Smooth muscle cell (in vitro differentiated cells): ENCODE results near the gene FAM20C. TPM values are rescaled to one million over a fixed set of nuclear protein-coding genes. Genes with fewer than 3 reads are reported as not detected.
A peak's percentile ranks its signal among the peaks of the same experiment; 100 is the strongest.

Source experiments
- DNase-seq: peaks from one replicate; lab custom pipeline; 2025; ENCODE audit not compliant: unreplicated experiment; lab: John Stamatoyannopoulos, UW
- H2AFZ ChIP-seq: fragments of 200-600 bp; sonication (generic); 2 replicates; pipeline ENCODE4 v1.6.0; 2016; ENCODE audit warnings: antibody characterized with exemption, low read depth, mild to moderate bottlenecking
- H3F3A ChIP-seq: fragments of 200-600 bp; sonication (generic); 2 replicates; pipeline ENCODE4 v1.6.0; 2017; ENCODE audit warnings: antibody characterized with exemption, low read depth
- H3K27ac ChIP-seq: fragments of 200-600 bp; sonication (generic); 2 replicates; pipeline ENCODE4 v1.5.1; 2016; ENCODE audit warnings: low read depth, mild to moderate bottlenecking
- H3K27me3 ChIP-seq: fragments of 200-600 bp; sonication (generic); 2 replicates; pipeline ENCODE4 v1.6.1; 2016; ENCODE audit warnings: low read depth, mild to moderate bottlenecking
- H3K36me3 ChIP-seq: fragments of 200-600 bp; sonication (generic); 2 replicates; pipeline ENCODE4 v1.5.1; 2016; ENCODE audit warnings: low read depth
- H3K4me1 ChIP-seq: fragments of 200-600 bp; sonication (generic); 2 replicates; pipeline ENCODE4 v1.5.1; 2016; ENCODE audit warnings: low read depth
- H3K4me2 ChIP-seq: fragments of 200-600 bp; sonication (generic); 2 replicates; pipeline ENCODE4 v1.6.0; 2016; ENCODE audit warnings: mild to moderate bottlenecking
- H3K4me3 ChIP-seq: fragments of 200-600 bp; sonication (generic); 2 replicates; pipeline ENCODE4 v1.5.1; 2016; ENCODE audit warnings: mild to moderate bottlenecking
- H3K79me2 ChIP-seq: fragments of 200-600 bp; sonication (generic); 2 replicates; pipeline ENCODE4 v1.6.0; 2016; ENCODE audit warnings: low read depth, mild to moderate bottlenecking
- H3K9ac ChIP-seq: fragments of 200-600 bp; sonication (generic); 2 replicates; pipeline ENCODE4 v1.6.0; 2016; ENCODE audit warnings: low read depth
- H3K9me3 ChIP-seq: fragments of 200-600 bp; sonication (generic); replicated peaks from 2 replicates; pipeline ENCODE4 v1.5.1; 2016; ENCODE audit warnings: low read depth
- H4K20me1 ChIP-seq: fragments of 200-600 bp; sonication (generic); 2 replicates; pipeline ENCODE4 v1.6.0; 2016; ENCODE audit warnings: low read depth
- WGBS: methylation state at CpG from one replicate; pipeline ENCODE4 v1.1.7; 2016; ENCODE audit warnings: low lambda C conversion rate; 5-methylcytosine and 5-hydroxymethylcytosine counted together
- polyA plus RNA-seq: library from polyadenylated mRNA; unstranded; fragments of >200 nt; fragmentation: Nextera tagmentation; extraction: Ambion mirVana; gene quantifications from 2 replicates; pipeline ENCODE4 v1.2.1, GENCODE V29; 2016
- total RNA-seq: library from RNA; depleted of rRNA; stranded (reverse); fragments of >200 nt; gene quantifications from 2 replicates; pipeline ENCODE4 v1.2.3, GENCODE V29; 2014
- TF ChIP-seq, protein P1 (sequence below): fragments of 200-600 bp; sonication (generic); IDR thresholded peaks from 2 replicates; pipeline ENCODE4 v1.5.1; 2017; ENCODE audit warnings: borderline replicate concordance, mild to moderate bottlenecking, antibody characterized with exemption; ENCODE audit not compliant: insufficient read depth, poor library complexity, severe bottlenecking

The FAM20C gene
- total and polyA plus RNA-seq, 2 experiments from 2014 or later = 5.6 to 6.2 TPM

DNA sequence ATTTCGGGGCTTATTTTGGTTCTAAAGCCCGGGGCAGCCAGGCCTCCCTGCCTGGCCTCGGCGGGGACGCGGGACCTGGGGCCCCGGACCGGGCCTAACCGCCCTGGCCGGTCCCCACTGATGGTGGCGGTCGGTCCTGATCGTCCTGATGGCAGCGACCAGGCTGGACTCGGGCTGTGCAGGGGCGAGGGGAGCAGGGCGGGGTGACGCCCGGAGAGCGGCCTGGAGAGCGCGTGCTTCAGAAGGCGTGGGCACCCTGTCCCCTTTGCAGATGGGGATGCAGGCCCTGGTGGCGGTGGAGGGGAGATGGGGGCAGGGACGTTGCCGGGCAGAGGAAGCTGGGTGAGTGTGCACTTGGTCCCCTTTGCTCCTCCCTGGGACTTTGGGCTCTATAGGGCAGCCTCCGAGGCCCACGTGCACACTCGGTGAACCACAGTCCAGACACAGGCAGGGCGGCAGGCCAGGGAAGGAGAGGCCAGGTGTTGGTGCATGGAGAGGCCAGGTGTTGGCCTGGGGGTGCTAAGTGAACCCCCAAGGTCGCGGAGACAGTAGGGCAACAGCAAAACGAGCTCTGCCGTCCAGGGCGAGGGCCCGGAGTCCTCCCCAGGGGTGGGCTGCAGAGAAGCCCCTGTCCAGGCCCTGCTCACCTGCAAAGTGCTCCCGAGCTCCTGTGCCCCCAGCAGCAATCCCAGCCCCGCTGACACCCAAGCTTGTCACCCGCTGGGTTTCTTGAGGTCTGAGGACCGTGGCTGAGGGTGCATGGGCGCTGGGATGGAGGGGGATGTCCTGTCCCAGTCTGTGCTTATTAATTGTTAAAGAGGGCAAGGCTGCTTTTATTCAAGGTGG lies 42.4 kb upstream of the FAM20C start:
- no peak for DNase-seq
- peaks cover 7% of the 10 kb centered on the region for H3K4me1 ChIP-seq
- peak overlapping the region; percentile 62 for H3K27ac ChIP-seq
- peak overlapping the region; percentile 77 for H3K4me2 ChIP-seq
- no peaks in the 10 kb centered on the region for H4K20me1 ChIP-seq
- no peaks in the 10 kb centered on the region for H3K27me3 ChIP-seq
- TF ChIP-seq, protein P1, sequence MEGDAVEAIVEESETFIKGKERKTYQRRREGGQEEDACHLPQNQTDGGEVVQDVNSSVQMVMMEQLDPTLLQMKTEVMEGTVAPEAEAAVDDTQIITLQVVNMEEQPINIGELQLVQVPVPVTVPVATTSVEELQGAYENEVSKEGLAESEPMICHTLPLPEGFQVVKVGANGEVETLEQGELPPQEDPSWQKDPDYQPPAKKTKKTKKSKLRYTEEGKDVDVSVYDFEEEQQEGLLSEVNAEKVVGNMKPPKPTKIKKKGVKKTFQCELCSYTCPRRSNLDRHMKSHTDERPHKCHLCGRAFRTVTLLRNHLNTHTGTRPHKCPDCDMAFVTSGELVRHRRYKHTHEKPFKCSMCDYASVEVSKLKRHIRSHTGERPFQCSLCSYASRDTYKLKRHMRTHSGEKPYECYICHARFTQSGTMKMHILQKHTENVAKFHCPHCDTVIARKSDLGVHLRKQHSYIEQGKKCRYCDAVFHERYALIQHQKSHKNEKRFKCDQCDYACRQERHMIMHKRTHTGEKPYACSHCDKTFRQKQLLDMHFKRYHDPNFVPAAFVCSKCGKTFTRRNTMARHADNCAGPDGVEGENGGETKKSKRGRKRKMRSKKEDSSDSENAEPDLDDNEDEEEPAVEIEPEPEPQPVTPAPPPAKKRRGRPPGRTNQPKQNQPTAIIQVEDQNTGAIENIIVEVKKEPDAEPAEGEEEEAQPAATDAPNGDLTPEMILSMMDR = no peak
- no peaks in the 10 kb centered on the region for H3K9me3 ChIP-seq
- WGBS = 73% methylated on average over 41 of the region's 41 CpGs
- peak overlapping the region; percentile 70 for H2AFZ ChIP-seq
- no peaks in the 10 kb centered on the region for H3K79me2 ChIP-seq
- H3K4me3 ChIP-seq = peak overlapping the region; percentile 90
- peak overlapping the region; percentile 87 for H3K9ac ChIP-seq
- no peaks in the 10 kb centered on the region for H3K36me3 ChIP-seq
- no peaks in the 10 kb centered on the region for H3F3A ChIP-seq

GRCh38 chr7:150811-151221 lies 41.6 kb upstream of the FAM20C start:
- H2AFZ ChIP-seq = no peak overlapping the region
- no peaks in the 10 kb centered on the region for H3K27me3 ChIP-seq
- peaks cover 5% of the 10 kb centered on the region for H3F3A ChIP-seq
- no peaks in the 10 kb centered on the region for H4K20me1 ChIP-seq
- no peaks in the 10 kb centered on the region for H3K79me2 ChIP-seq
- H3K4me2 ChIP-seq = no peak overlapping the region
- no peaks in the 10 kb centered on the region for H3K9me3 ChIP-seq
- 86% methylated on average over 13 of the region's 13 CpGs for WGBS
- DNase-seq = no peak
- no peaks in the 10 kb centered on the region for H3K36me3 ChIP-seq
- H3K27ac ChIP-seq = no peak overlapping the region
- H3K9ac ChIP-seq = no peak overlapping the region
- no peak overlapping the region for H3K4me3 ChIP-seq
- H3K4me1 ChIP-seq = peaks cover 12% of the 10 kb centered on the region
- TF ChIP-seq, protein P1 = no peak

GRCh38 chr7:151346-152050 lies 40.9 kb upstream of the FAM20C start:
- DNase-seq = no peak
- TF ChIP-seq, protein P1 = no peak
- Histone ChIP-seq H3K4me1 (peaks cover 16% of the 10 kb centered on the region), H2AFZ (no peak overlapping the region), H3K4me3 (no peak overlapping the region), H3K9me3 (no peaks in the 10 kb centered on the region), H3K4me2 (no peak overlapping the region), H3K36me3 (no peaks in the 10 kb centered on the region), H4K20me1 (no peaks in the 10 kb centered on the region), H3K79me2 (no peaks in the 10 kb centered on the region), H3K9ac (no peak overlapping the region), H3F3A (peaks cover 7% of the 10 kb centered on the region), H3K27ac (no peak overlapping the region), H3K27me3 (no peaks in the 10 kb centered on the region)
- 96% methylated on average over 25 of the region's 25 CpGs for WGBS
